ENCODE results near the gene RYR3. TPM values are rescaled to one million over a fixed set of nuclear protein-coding genes. Genes with fewer than 3 reads are reported as not detected.

Gene RYR3
- total and polyA plus RNA-seq, 7 experiments from 2014 or later, result 0.10 to 5.3 (median 1.2) TPM; not detected in 3

DNA sequence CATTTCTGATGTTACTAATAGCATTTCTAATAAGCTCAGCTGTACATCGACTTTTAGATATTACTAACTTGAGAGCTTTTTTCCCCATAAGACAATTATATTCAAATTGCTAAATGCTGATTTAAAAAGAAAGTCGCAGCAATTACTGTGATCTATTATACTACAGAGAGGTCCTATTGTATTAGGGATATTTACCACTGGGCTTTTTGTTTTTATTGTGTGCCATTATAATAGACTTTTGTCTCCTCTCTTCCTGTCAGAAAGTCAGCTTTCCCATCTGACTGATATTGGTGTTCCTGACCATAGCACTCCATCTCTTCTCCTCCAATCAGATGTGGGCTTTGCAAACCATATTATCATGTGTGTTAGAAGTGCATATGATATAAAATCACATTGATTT, 27.2 kb upstream of the RYR3 start:
- Histone ChIP-seq H3K27me3 (ENCODE audit: control insufficient read depth in 2 of 2, insufficient read depth in 2 of 2, low read length in 2 of 2) (no peaks in the 10 kb centered on the region), H3K9me3 (ENCODE audit: control insufficient read depth in 2 of 3, low read length in 3 of 3) (no peaks in the 10 kb centered on the region), H3K4me1 (ENCODE audit: control insufficient read depth in 2 of 2, insufficient read depth in 2 of 2, low read length in 2 of 2) (no peaks in the 10 kb centered on the region), H3K36me3 (ENCODE audit: control insufficient read depth in 2 of 3, insufficient read depth in 3 of 3, low read length in 3 of 3) (no peaks in the 10 kb centered on the region), H3K27ac (ENCODE audit: low read depth, low read length) (no peak overlapping the region), H3K4me3 (ENCODE audit: low read length) (no peak overlapping the region)
- Mint-ChIP-seq H3K4me3 (no peak overlapping the region), H3K36me3 (no peaks in the 10 kb centered on the region), H3K9me3 (no peaks in the 10 kb centered on the region), H3K27ac (no peak overlapping the region), H3K4me1 (no peaks in the 10 kb centered on the region), H3K27me3 (peaks cover 0 to 9% (median 0%) of the 10 kb centered on the region in 5 donors)
- DNase-seq (no peak), ATAC-seq (no peak)
- ChIA-PET CTCF (no interaction called here), POLR2A (no interaction called here)
- intact Hi-C loops (cut with micrococcal nuclease), result no loop called here

DNA sequence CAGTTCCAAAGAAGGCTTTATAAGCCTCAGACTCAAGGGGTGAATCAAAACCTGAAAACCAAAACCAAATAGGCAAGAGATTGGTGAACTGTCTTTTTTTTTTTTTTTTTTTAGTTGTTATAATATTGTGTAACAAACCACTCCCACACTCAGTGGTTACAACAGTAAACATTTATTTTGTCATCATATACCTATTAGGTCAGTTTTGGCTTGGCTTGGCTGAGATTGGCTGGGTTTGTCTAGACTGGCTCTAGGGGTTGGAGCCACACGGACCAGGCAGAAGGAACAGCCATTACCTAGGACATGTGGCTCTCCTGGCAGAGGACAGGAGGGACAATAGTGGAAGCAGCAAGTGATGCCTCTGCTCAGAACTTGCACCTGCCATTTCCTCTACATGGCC, 26.4 kb upstream of the RYR3 start:
- H3K4me1 Mint-ChIP-seq, result no peaks in the 10 kb centered on the region
- no peak overlapping the region for H3K4me3 Mint-ChIP-seq
- no peak overlapping the region for H3K27ac ChIP-seq (ENCODE audit: low read depth, low read length)
- H3K4me3 ChIP-seq (ENCODE audit: low read length), result no peak overlapping the region
- ChIA-PET CTCF (no interaction called here), POLR2A (no interaction called here)
- no peaks in the 10 kb centered on the region for H3K36me3 Mint-ChIP-seq
- no peaks in the 10 kb centered on the region for H3K9me3 ChIP-seq (ENCODE audit: control insufficient read depth in 2 of 3, low read length in 3 of 3)
- no peak for ATAC-seq
- intact Hi-C loops (cut with micrococcal nuclease), result no loop called here
- no peaks in the 10 kb centered on the region for H3K9me3 Mint-ChIP-seq
- no peaks in the 10 kb centered on the region for H3K36me3 ChIP-seq (ENCODE audit: control insufficient read depth in 2 of 3, insufficient read depth in 3 of 3, low read length in 3 of 3)
- no peak overlapping the region for H3K27ac Mint-ChIP-seq
- no peak for DNase-seq
- peaks cover 0 to 4% (median 0%) of the 10 kb centered on the region in 5 donors for H3K27me3 Mint-ChIP-seq
- no peaks in the 10 kb centered on the region for H3K4me1 ChIP-seq (ENCODE audit: control insufficient read depth in 2 of 2, insufficient read depth in 2 of 2, low read length in 2 of 2)
- no peaks in the 10 kb centered on the region for H3K27me3 ChIP-seq (ENCODE audit: control insufficient read depth in 2 of 2, insufficient read depth in 2 of 2, low read length in 2 of 2)

DNA sequence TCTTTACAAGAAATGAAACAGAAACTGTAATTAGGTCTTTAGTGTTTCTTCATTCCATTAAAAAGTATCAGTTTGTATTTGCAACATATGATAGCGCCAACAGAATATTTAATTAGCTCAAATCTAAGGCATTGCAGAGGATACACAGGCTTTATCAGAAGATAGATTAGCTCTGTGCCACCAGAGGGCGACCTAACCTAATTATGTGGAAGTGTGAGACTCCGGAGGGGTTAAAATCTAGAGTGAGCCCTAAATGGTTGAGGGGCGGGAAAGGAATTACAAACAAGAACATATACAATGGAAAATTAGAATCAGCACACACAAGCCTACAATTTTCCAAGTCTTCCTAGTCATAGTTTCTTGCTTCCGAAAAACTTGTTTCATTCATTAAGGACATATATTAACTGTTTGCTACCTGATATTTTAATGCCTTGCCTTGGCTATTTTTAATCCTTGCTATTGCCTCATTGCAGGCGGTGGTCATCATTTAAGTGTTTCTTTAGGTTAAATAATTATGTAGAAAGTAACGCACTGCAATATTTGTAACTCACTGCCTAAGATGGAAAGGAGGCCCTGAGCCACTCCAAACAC, 18.0 kb upstream of the RYR3 start:
- peak in 5 of 9 donors; percentile 18 to 53 (median 35) for DNase-seq

DNA sequence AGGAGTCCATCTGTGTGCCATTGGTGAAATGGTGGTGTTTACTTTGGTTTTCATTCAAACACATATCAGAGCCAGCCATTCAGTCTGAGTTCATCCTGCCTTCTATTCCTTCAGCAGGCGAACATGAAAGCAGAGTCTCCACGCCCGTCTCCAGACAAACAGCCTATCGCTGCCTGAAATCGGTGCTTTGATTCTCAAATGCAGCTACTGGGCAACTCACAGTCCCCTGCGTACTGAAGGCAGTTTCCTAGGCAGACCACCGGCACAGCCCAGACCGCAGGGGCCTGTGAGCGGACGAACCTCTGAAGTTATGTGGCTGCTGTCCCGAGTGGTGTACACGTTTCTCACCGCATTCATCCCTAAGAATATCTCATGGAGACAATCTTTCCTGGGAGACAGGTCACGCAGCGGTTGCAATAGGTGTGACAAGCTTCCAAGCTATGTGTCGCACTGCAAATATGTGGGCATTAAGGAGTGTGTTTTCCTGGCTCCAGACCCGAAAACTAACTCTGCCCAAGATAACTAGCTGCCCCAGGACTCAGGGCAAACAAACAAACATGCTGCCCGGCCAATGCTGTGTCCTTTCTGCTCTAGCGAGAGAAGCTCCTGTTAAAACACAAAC, 16.9 kb upstream of the RYR3 start:
- CTCF ChIA-PET, result no interaction called here
- intact Hi-C loops (cut with micrococcal nuclease), result loop anchor here in 1 of 2 donors (1.0 kb wide), 1 partner anchor 406 kb away; no protein-coding TSS in a partner anchor
- Histone ChIP-seq H3K36me3 (ENCODE audit: control insufficient read depth in 2 of 3, insufficient read depth in 3 of 3, low read length in 3 of 3) (no peaks in the 10 kb centered on the region), H3K4me1 (ENCODE audit: control insufficient read depth in 2 of 2, insufficient read depth in 2 of 2, low read length in 2 of 2) (no peaks in the 10 kb centered on the region), H3K4me3 (ENCODE audit: low read length) (no peak overlapping the region), H3K9me3 (ENCODE audit: control insufficient read depth in 2 of 3, low read length in 3 of 3) (no peaks in the 10 kb centered on the region), H3K27ac (ENCODE audit: low read depth, low read length) (no peak overlapping the region), H3K27me3 (ENCODE audit: control insufficient read depth in 2 of 2, insufficient read depth in 2 of 2, low read length in 2 of 2) (no peaks in the 10 kb centered on the region)
- Mint-ChIP-seq H3K4me1 (no peaks in the 10 kb centered on the region), H3K36me3 (no peaks in the 10 kb centered on the region), H3K27me3 (peaks cover 0 to 10% (median 4%) of the 10 kb centered on the region in 5 donors), H3K27ac (no peak overlapping the region), H3K9me3 (no peaks in the 10 kb centered on the region), H3K4me3 (no peak overlapping the region)
- DNase-seq, result no peak
- ATAC-seq, result no peak
- POLR2A ChIA-PET, result no interaction called here

More for the DNA sequence above, 18.0 kb upstream of the RYR3 start:
- no peaks in the 10 kb centered on the region for H3K9me3 ChIP-seq (ENCODE audit: control insufficient read depth in 2 of 3, low read length in 3 of 3)
- intact Hi-C loops (cut with micrococcal nuclease), result loop anchor here (1.0 kb wide), 2 partner anchors 207 to 407 kb away; no protein-coding TSS in a partner anchor
- Mint-ChIP-seq H3K27me3 (peaks cover 0 to 10% (median under 1%) of the 10 kb centered on the region in 5 donors), H3K9me3 (no peaks in the 10 kb centered on the region), H3K4me3 (no peak overlapping the region), H3K36me3 (no peaks in the 10 kb centered on the region), H3K27ac (no peak overlapping the region), H3K4me1 (no peaks in the 10 kb centered on the region)
- H3K27ac ChIP-seq (ENCODE audit: low read depth, low read length), result no peak overlapping the region
- POLR2A ChIA-PET, result no interaction called here
- CTCF ChIA-PET, result interaction anchor here (1.0 to 1.9 kb wide), 2 partner anchors 11 to 15 kb away, joined by 3 to 5 read pairs; no protein-coding TSS in a partner anchor
- ATAC-seq, result peak; percentile 46
- H3K36me3 ChIP-seq (ENCODE audit: control insufficient read depth in 2 of 3, insufficient read depth in 3 of 3, low read length in 3 of 3), result no peaks in the 10 kb centered on the region
- H3K27me3 ChIP-seq (ENCODE audit: control insufficient read depth in 2 of 2, insufficient read depth in 2 of 2, low read length in 2 of 2), result no peaks in the 10 kb centered on the region
- H3K4me1 ChIP-seq (ENCODE audit: control insufficient read depth in 2 of 2, insufficient read depth in 2 of 2, low read length in 2 of 2), result no peaks in the 10 kb centered on the region
- no peak overlapping the region for H3K4me3 ChIP-seq (ENCODE audit: low read length)

DNA sequence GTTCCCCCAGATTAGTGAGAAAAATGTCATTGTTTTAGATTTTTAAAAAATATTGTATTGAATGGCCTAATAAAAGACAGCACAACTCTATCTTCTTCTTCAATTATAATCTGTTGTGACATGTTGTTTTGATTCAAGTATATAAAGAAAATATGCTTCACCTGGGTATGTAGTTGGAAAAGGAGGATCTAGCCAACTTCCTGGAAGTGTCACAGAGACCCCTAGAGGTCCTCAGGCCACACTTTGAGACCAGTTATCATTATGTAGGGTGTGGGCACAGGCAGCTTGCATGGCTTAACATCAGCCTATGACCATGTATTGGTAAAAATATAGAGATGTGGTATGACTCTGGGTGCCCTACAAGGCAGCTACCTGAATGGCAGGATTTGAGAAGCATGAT, 14.7 kb upstream of the RYR3 start:
- Histone ChIP-seq H3K27me3 (ENCODE audit: control insufficient read depth in 2 of 2, insufficient read depth in 2 of 2, low read length in 2 of 2) (no peaks in the 10 kb centered on the region), H3K4me3 (ENCODE audit: low read length) (no peak overlapping the region), H3K36me3 (ENCODE audit: control insufficient read depth in 2 of 3, insufficient read depth in 3 of 3, low read length in 3 of 3) (no peaks in the 10 kb centered on the region), H3K27ac (ENCODE audit: low read depth, low read length) (no peak overlapping the region), H3K9me3 (ENCODE audit: control insufficient read depth in 2 of 3, low read length in 3 of 3) (no peaks in the 10 kb centered on the region), H3K4me1 (ENCODE audit: control insufficient read depth in 2 of 2, insufficient read depth in 2 of 2, low read length in 2 of 2) (no peaks in the 10 kb centered on the region)
- ATAC-seq (no peak), DNase-seq (no peak)
- intact Hi-C loops (cut with micrococcal nuclease), result no loop called here
- ChIA-PET POLR2A (no interaction called here), CTCF (no interaction called here)
- H3K4me1 Mint-ChIP-seq, result no peaks in the 10 kb centered on the region
- H3K27ac Mint-ChIP-seq, result no peak overlapping the region
- H3K9me3 Mint-ChIP-seq, result no peaks in the 10 kb centered on the region
- peaks cover 0 to 18% (median 15%) of the 10 kb centered on the region in 5 donors for H3K27me3 Mint-ChIP-seq
- H3K36me3 Mint-ChIP-seq, result no peaks in the 10 kb centered on the region
- H3K4me3 Mint-ChIP-seq, result no peak overlapping the region

DNA sequence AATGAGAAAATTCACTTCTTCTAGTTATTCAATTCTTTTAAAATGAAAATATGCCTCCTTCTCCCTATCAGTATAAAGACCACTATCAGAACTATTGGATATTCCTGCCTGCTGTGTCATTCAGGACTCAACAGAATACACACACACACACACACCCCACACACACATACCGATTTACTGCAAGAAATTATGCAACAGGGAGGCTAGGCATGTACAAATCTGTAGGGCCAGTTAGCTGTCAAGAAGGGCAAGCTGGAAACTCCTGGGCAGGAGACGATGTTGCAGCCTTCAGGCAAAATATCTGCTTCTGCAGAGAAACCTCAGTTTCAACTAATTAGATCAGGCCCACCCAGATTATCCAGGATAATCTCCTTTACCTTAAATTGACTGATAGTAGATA, 13.9 kb upstream of the RYR3 start:
- Mint-ChIP-seq H3K9me3 (no peaks in the 10 kb centered on the region), H3K4me3 (no peak overlapping the region), H3K27me3 (peaks cover 0 to 21% (median 19%) of the 10 kb centered on the region in 5 donors), H3K4me1 (no peaks in the 10 kb centered on the region), H3K36me3 (no peaks in the 10 kb centered on the region), H3K27ac (no peak overlapping the region)
- no peaks in the 10 kb centered on the region for H3K9me3 ChIP-seq (ENCODE audit: control insufficient read depth in 2 of 3, low read length in 3 of 3)
- no peak overlapping the region for H3K27ac ChIP-seq (ENCODE audit: low read depth, low read length)
- H3K4me3 ChIP-seq (ENCODE audit: low read length), result no peak overlapping the region
- ChIA-PET POLR2A (no interaction called here), CTCF (interaction anchor here (0.5 kb wide), 1 partner anchor 200 kb away, joined by 3 read pairs; no protein-coding TSS in a partner anchor)
- ATAC-seq (no peak), DNase-seq (no peak)
- H3K36me3 ChIP-seq (ENCODE audit: control insufficient read depth in 2 of 3, insufficient read depth in 3 of 3, low read length in 3 of 3), result no peaks in the 10 kb centered on the region
- H3K4me1 ChIP-seq (ENCODE audit: control insufficient read depth in 2 of 2, insufficient read depth in 2 of 2, low read length in 2 of 2), result no peaks in the 10 kb centered on the region
- intact Hi-C loops (cut with micrococcal nuclease), result no loop called here
- no peaks in the 10 kb centered on the region for H3K27me3 ChIP-seq (ENCODE audit: control insufficient read depth in 2 of 2, insufficient read depth in 2 of 2, low read length in 2 of 2)

DNA sequence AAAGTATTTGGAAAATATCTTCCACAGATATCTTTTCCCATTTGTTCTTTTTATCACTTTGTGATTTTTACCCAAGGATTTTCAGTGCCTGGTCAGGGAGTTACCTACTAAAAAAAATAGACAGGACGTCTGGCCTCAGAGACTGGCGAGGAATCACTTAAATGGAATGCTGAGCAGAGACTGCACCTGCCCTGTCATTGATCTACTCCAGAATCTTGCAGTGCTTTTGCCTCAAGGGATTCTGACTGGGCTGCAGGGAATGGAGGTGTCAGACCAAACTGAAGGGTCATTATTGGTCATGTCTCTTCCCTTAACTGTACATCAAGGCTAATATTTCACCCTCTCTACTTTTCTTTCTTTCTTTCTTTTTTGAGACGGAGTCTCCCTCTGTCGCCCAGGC, 12.1 kb upstream of the RYR3 start:
- POLR2A ChIA-PET, result no interaction called here
- intact Hi-C loops (cut with micrococcal nuclease), result no loop called here
- Mint-ChIP-seq H3K27me3 (peaks cover 6 to 32% (median 24%) of the 10 kb centered on the region in 5 donors), H3K4me1 (no peaks in the 10 kb centered on the region), H3K4me3 (no peak overlapping the region), H3K36me3 (no peaks in the 10 kb centered on the region), H3K27ac (no peak overlapping the region), H3K9me3 (peaks cover 0 to 2% (median 0%) of the 10 kb centered on the region in 11 donors)
- Histone ChIP-seq H3K27me3 (ENCODE audit: control insufficient read depth in 2 of 2, insufficient read depth in 2 of 2, low read length in 2 of 2) (peaks cover 0 to 2% of the 10 kb centered on the region in 2 donors), H3K9me3 (ENCODE audit: control insufficient read depth in 2 of 3, low read length in 3 of 3) (no peaks in the 10 kb centered on the region), H3K36me3 (ENCODE audit: control insufficient read depth in 2 of 3, insufficient read depth in 3 of 3, low read length in 3 of 3) (no peaks in the 10 kb centered on the region), H3K4me3 (ENCODE audit: low read length) (no peak overlapping the region), H3K4me1 (ENCODE audit: control insufficient read depth in 2 of 2, insufficient read depth in 2 of 2, low read length in 2 of 2) (no peaks in the 10 kb centered on the region), H3K27ac (ENCODE audit: low read depth, low read length) (no peak overlapping the region)
- DNase-seq (no peak), ATAC-seq (no peak)
- CTCF ChIA-PET, result no interaction called here
